Measurements from ENCODE around the gene ULK4.
A peak's percentile ranks its signal among the peaks of the same experiment; 100 is the strongest.

The ULK4 gene

GRCh38 chr3:41662288-41662687 lies 299.6 kb downstream of the ULK4 start:
- DNase-seq (ENCODE audit: low read depth): no peak
- TF ChIP-seq CTCF (IDR thresholded peaks at IDR 0.05; ENCODE audit: control insufficient read depth, insufficient read depth, low read depth, low read length, missing control alignments): no peak
- no peak overlapping the region for H3K4me3 ChIP-seq (ENCODE audit: control insufficient read depth, low read depth, low read length)

DNA sequence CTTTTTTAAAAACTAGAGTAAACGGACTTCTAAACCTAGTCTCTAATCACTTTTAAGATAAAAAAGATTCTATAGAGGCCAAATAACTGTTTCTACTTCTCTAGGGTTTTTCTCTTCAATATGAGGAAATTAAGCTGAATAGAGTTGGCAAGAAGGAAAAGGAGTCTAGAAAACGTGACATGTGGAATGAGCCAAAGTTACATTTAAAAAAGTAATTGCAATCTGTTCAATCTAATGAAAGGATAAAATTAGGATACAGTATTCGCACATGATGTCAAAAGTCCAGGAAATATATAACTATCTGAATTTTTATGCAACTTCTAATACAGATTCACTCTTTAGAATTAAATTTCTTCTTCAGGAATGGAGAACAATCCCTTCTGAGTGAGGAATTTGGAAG lies 300.1 kb downstream of the ULK4 start:
- DNase-seq (ENCODE audit: low read depth): no peak
- no peak overlapping the region for H3K4me3 ChIP-seq (ENCODE audit: control insufficient read depth, low read depth, low read length)
- TF ChIP-seq CTCF (IDR thresholded peaks at IDR 0.05; ENCODE audit: control insufficient read depth, insufficient read depth, low read depth, low read length, missing control alignments): no peak

DNA sequence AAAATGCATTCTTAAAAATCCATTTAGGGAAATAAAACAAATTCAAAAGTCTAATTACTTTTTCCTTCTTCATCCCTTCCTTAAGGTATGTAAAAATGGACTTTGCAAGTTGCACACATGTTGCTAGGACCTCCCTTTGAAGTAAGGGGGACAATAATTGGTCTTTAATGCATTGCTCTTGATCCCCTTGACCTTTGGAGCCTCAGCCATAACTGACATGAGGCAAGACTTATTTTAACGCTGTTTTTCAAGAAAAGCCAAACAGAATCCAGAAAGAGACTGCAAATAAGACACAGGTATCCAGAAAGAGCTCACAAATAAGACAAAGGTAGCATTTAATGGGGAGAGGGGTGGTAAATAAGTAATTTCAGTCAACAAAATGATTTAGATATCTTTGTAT lies 301.4 kb downstream of the ULK4 start:
- no peak for DNase-seq (ENCODE audit: low read depth)
- H3K4me3 ChIP-seq (ENCODE audit: control insufficient read depth, low read depth, low read length): no peak overlapping the region
- TF ChIP-seq CTCF (IDR thresholded peaks at IDR 0.05; ENCODE audit: control insufficient read depth, insufficient read depth, low read depth, low read length, missing control alignments): no peak

GRCh38 chr3:41653571-41654239 lies 308.2 kb downstream of the ULK4 start:
- no peak for DNase-seq (ENCODE audit: low read depth)
- no peak overlapping the region for H3K4me3 ChIP-seq (ENCODE audit: control insufficient read depth, low read depth, low read length)
- no peak for TF ChIP-seq CTCF (IDR thresholded peaks at IDR 0.05; ENCODE audit: control insufficient read depth, insufficient read depth, low read depth, low read length, missing control alignments)

GRCh38 chr3:41652931-41653330 lies 309.0 kb downstream of the ULK4 start:
- H3K4me3 ChIP-seq (ENCODE audit: control insufficient read depth, low read depth, low read length): no peak overlapping the region
- peak; percentile 4 for DNase-seq (ENCODE audit: low read depth)
- TF ChIP-seq CTCF (IDR thresholded peaks at IDR 0.05; ENCODE audit: control insufficient read depth, insufficient read depth, low read depth, low read length, missing control alignments): no peak

GRCh38 chr3:41652506-41652905 lies 309.4 kb downstream of the ULK4 start:
- no peak for DNase-seq (ENCODE audit: low read depth)
- TF ChIP-seq CTCF (IDR thresholded peaks at IDR 0.05; ENCODE audit: control insufficient read depth, insufficient read depth, low read depth, low read length, missing control alignments): no peak
- no peak overlapping the region for H3K4me3 ChIP-seq (ENCODE audit: control insufficient read depth, low read depth, low read length)
